Measurements from ENCODE around the gene STYK1. TPM values are rescaled to one million over a fixed set of nuclear protein-coding genes. Genes with fewer than 3 reads are reported as not detected.

The STYK1 gene
- total and polyA plus RNA-seq, 9 of the 15 experiments (the other 6 are each of a cell fraction or from before 2014, with no cell fraction given), result 0.31 to 1.8 (median 0.64) TPM

GRCh38 chr12:10652192-10652591 is 21.7 kb downstream of the STYK1 start:
- intact Hi-C loops (cut with micrococcal nuclease) (no loop called here), in situ Hi-C loops (cut with MboI) (no loop called here)
- Histone ChIP-seq H2AFZ (ENCODE audit: low read depth, low read length) (no peak overlapping the region), H3K4me1 (replicated peaks in 1 of 2; ENCODE audit: control insufficient read depth in 2 of 2, insufficient read depth in 2 of 2, low read length in 2 of 2) (no peaks in the 10 kb centered on the region), H3K9me3 (replicated peaks; ENCODE audit: control insufficient read depth, insufficient read depth, low read depth, low read length) (no peaks in the 10 kb centered on the region), H4K20me1 (replicated peaks; ENCODE audit: control insufficient read depth, insufficient read depth, low read length) (no peaks in the 10 kb centered on the region), H3K4me2 (ENCODE audit: insufficient read depth, low read length) (no peak overlapping the region), H3K9me1 (ENCODE audit: control insufficient read depth, insufficient read depth, low read length) (no peaks in the 10 kb centered on the region), H3K4me3 (no peak overlapping the region), H3K27me3 (ENCODE audit: control insufficient read depth in 2 of 2, insufficient read depth in 2 of 2, low read length in 2 of 2) (no peaks in the 10 kb centered on the region), H3K79me2 (ENCODE audit: control insufficient read depth, insufficient read depth, low read length) (no peaks in the 10 kb centered on the region), H3K27ac (ENCODE audit: extremely low read depth, low read depth, low read length) (no peak overlapping the region), H3K36me3 (ENCODE audit: control insufficient read depth, insufficient read depth, low read length) (no peaks in the 10 kb centered on the region), H3K9ac (ENCODE audit: insufficient read depth in 1 of 2, low read depth in 2 of 2, low read length in 2 of 2) (no peak overlapping the region)
- FAIRE-seq (no peak), ATAC-seq (no peak), DNase-seq (ENCODE audit: extremely low read depth in 1 of 4, low spot score in 3 of 4) (no peak)
- WGBS (ENCODE audit: insufficient coverage, low coverage, missing lambda C conversion rate), result 31% methylated on average over 3 of the region's 3 CpGs
- BruUV-seq (replicated peaks), result no TSS peak
- ChIA-PET POLR2A (no interaction called here), CTCF (ENCODE audit: low intra/inter-chr PET ratio) (no interaction called here)
- no peak for TF ChIP-seq TEAD4 (IDR thresholded peaks at IDR 0.05; ENCODE audit: low read length)
- TF ChIP-seq TEAD4 (CRISPR knock-in tag; IDR thresholded peaks at IDR 0.05; ENCODE audit: borderline replicate concordance), result no peak
- TF ChIP-seq CEBPB (tag; IDR thresholded peaks at IDR 0.05), result peak; percentile 92
- no peak for TF ChIP-seq NR2C2 (CRISPR knock-in tag; IDR thresholded peaks at IDR 0.05)
- no peak for TF ChIP-seq NR2C2 (tag; IDR thresholded peaks at IDR 0.05)
- TF ChIP-seq ATF6 (CRISPR knock-in tag; IDR thresholded peaks at IDR 0.05), result no peak
- no peak for TF ChIP-seq FOXA3 (CRISPR knock-in tag; conservative IDR thresholded peaks at IDR 0.05 in 1 of 2, IDR thresholded peaks at IDR 0.05 in 1 of 2)
- no peak for TF ChIP-seq XRCC3 (IDR thresholded peaks at IDR 0.05)
- no peak for TF ChIP-seq CEBPG (CRISPR knock-in tag; IDR thresholded peaks at IDR 0.05)
- TF ChIP-seq CEBPG (tag; conservative IDR thresholded peaks at IDR 0.05 in 1 of 2, IDR thresholded peaks at IDR 0.05 in 1 of 2), result peak; percentile 56 to 92
- no peak for TF ChIP-seq RERE (CRISPR knock-in tag; IDR thresholded peaks at IDR 0.05; ENCODE audit: borderline replicate concordance)
- no peak for TF ChIP-seq SMAD4 (CRISPR knock-in tag; conservative IDR thresholded peaks at IDR 0.05)
- TF ChIP-seq ZNF3 (CRISPR knock-in tag; IDR thresholded peaks at IDR 0.05), result no peak
- no peak for TF ChIP-seq PCBP1 (IDR thresholded peaks at IDR 0.05; ENCODE audit: low read depth, low read length, poor library complexity, severe bottlenecking)
- TF ChIP-seq HDAC8 (tag; IDR thresholded peaks at IDR 0.05), result no peak
- no peak for TF ChIP-seq EP400 (IDR thresholded peaks at IDR 0.05)
- TF ChIP-seq ZNF707 (CRISPR knock-in tag; conservative IDR thresholded peaks at IDR 0.05), result no peak
- no peak for TF ChIP-seq RBM25 (IDR thresholded peaks at IDR 0.05; ENCODE audit: low read depth, low read length, severe bottlenecking)

Measured in K562 (cell line).